HG03354 (cell line): ENCODE data around the gene VIL1.

Source experiments
- ATAC-seq: cut with Tn5 transposase; IDR thresholded peaks from one replicate; pipeline ENCODE4 v1.9.1; 2021; ENCODE audit warnings: mild to moderate bottlenecking; ENCODE audit not compliant: unreplicated experiment, poor library complexity, severe bottlenecking

VIL1 gene

GRCh38 chr2:218394298-218395089, 24.4 kb upstream of the VIL1 start:
- ATAC-seq = no peak

- ATAC-seq = no peak
Measured at GRCh38 chr2:218395090-218395444, 23.9 kb upstream of the VIL1 start.

GRCh38 chr2:218395456-218395825, 23.5 kb upstream of the VIL1 start:
- ATAC-seq = no peak

- ATAC-seq = peak; percentile 46
Measured at GRCh38 chr2:218395826-218396687, 22.9 kb upstream of the VIL1 start.

GRCh38 chr2:218396688-218397462, 22.0 kb upstream of the VIL1 start:
- no peak for ATAC-seq

- ATAC-seq = no peak
Measured at GRCh38 chr2:218397463-218397819, 21.5 kb upstream of the VIL1 start.

GRCh38 chr2:218397820-218398436, 21.0 kb upstream of the VIL1 start:
- no peak for ATAC-seq

- ATAC-seq = peak; percentile 3
Measured at GRCh38 chr2:218398437-218399390, 20.2 kb upstream of the VIL1 start.

DNA sequence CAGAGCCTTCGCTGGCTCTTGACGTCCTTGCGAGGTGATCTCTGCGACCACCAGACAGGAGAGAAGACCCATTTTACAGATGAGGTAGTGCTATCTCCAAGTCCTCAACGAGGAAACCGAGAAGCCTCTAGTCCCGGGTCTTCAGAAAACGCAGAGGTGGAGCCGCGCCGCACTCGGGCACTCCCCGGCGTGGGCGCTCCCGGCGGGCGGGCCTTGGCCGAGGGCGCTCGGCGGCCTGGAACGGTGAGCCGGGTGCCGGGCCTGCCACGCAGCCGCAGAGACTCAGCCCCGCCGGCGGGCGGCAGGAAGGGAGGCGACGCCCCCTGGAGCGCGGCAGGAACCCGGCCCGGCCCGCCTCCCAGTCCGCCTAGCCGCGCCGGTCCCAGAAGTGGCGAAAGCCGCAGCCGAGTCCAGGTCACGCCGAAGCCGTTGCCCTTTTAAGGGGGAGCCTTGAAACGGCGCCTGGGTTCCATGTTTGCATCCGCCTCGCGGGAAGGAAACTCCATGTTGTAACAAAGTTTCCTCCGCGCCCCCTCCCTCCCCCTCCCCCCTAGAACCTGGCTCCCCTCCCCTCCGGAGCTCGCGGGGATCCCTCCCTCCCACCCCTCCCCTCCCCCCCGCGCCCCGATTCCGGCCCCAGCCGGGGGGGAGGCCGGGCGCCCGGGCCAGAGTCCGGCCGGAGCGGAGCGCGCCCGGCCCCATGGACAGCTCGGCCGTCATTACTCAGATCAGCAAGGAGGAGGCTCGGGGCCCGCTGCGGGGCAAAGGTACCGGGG, 19.3 kb upstream of the VIL1 start, which contains the start of gene CTDSP1:
CTDSP1 (plus strand) TSS at position 478 of the 776 bp plus-strand sequence; CDS start at position 701, 223 bp downstream.
- ATAC-seq = peak; percentile 42

DNA sequence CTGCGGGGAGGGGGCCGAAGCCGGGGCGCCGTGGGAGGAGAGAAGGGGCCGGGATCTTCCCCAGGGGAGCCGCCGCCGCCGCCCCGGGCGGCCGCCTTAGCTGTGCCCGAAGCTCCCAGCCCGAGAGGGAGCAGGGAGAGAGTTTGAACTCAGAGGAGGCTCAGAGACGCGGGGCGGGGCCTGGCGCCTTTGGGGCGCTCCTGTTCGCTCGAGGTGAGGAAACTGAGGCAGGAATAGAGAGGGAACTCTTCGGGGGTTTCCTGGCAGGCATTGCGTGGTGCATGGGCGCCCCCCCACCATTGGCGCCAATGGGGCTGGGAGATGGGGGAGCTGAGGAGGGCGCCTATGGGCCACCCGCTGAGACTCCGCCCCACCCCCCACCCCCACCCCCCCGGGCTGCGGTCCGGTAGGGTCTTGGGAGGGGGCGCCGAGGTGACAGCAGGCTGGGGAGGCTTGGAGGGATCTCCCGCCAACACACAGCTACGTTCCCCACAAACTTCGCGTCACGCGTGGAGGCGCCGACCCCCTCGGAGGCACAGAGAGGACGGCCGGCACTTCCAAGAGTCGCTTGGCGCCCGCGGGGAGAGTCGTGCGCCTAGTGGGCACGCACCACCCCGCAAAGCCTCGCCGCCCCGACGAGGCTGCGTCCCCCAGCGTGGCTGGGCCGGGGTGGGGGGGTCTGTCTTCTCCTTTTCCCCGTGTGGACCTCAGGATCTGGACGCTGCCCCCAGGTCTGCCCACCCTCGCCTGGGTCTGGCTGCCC, 18.6 kb upstream of the VIL1 start:
- peak; percentile 0 for ATAC-seq

DNA sequence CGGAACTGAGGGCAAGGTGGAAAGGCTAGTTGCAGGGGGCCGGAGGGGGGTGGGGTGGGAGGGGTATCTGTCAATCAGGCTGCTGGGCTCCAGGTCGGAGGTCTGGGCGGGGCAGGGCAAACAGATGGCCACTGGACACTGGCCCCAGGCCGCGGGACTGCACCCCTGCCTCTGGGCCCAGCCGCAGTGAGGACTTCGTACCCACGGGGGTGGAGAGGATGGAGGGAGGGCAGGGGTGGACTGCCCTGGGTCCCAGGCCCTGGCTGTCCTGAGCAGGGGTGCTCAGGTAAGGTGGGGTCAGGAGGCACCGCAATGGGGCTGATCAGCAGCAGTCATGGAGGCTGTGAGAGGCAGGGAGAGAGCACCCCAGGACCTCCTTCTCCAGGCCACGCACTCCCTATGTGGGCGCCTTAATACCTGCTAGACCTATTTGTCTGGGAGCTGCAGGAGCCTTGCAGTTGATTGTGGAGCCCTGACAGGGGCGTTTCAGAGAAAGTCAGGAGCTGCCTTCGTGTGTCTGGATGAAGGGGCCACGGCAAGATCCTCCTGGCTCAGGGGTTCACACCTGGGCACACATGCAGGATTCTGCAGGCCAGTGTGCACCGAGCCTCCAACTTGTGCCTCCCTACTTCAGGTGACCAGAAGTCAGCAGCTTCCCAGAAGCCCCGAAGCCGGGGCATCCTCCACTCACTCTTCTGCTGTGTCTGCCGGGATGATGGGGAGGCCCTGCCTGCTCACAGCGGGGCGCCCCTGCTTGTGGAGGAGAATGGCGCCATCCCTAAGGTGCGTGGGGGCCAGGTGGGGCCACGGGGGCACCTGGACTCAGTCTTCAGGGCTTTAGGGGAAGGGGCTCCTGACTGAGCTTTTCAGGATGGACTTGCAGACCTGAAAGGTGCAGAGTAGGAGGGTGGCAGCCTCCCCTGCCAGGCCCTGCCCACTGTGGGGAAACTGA, 17.7 kb upstream of the VIL1 start:
- ATAC-seq = no peak

DNA sequence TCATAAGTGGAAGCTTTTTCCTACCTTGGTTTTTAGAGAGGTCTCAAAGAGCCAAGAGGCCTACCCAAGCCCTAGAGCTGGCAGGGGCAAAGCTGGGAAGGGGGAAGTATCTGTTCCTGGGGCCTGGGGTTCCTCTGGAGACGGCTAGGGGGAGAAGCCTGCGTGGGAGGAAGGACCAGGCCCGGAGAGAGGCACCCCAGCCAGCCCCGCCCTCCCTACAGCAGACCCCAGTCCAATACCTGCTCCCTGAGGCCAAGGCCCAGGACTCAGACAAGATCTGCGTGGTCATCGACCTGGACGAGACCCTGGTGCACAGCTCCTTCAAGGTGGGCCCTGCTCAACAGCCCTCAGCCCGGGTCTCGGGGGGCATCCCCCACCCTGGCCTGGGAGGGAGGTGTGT, 17.0 kb upstream of the VIL1 start:
- ATAC-seq = no peak

DNA sequence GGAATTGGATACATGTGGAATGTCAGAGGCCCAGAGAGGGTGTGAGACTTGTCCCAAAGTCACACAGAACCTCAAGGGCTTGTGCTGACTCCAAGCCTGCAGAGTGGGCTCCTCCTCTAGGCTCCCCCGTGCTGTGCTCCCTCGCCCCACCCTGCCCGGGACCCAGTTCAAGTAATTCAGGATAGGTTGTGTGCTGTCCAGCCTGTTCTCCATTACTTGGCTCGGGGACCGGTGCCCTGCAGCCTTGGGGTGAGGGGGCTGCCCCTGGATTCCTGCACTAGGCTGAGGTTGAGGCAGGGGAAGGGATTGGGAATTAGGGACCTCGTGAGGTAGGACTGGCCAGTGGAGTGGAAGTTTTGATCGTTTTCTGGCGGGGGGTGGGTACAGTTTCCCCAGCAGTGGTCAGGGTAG, 16.4 kb upstream of the VIL1 start:
- ATAC-seq = no peak

- no peak for ATAC-seq
Measured at GRCh38 chr2:218402911-218403411, 16.0 kb upstream of the VIL1 start.

GRCh38 chr2:218403810-218404209, 15.1 kb upstream of the VIL1 start:
- ATAC-seq = no peak
